GM19452 (cell line): ENCODE results near the gene ZFHX3.

ENCODE experiments used
- ATAC-seq: cut with Tn5 transposase; IDR thresholded peaks from one replicate; pipeline ENCODE4 v1.9.1; 2021; ENCODE audit not compliant: unreplicated experiment

ZFHX3 gene

DNA sequence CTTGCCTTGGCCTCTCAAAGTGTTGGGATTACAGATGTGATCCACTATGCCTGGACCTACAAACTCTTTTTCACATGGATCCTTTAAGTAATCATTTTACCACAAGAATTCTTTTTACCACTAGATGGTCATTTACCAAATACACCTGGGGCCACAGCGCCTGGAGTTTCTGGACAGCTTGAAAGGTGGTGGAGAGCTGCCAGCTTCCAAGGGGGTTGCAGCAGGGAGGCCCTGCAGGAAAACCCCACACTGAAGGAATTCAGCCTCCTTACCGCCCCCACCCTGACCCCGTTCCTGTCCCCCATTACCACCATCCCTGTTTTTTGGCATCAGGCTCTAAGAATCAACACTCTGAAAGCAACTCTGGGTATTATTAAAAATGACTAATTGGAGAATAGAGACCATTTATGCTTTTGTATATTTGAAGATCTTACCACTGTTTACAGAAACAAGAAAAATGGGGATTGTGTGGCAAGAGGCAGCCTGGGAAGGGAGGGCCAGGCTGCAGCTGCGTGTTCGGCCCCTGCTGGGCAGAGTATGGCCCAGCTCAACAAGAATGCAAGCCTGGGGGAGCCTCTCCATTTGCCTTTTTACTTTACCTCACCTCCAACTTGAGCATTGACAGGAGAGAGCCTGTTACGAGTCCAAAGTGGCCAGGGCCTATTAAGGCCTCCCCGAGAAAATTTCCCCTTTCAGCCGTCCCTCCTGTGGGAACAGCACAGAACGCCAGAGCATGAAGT is 209.9 kb downstream of the ZFHX3 start:
- ATAC-seq: no peak

DNA sequence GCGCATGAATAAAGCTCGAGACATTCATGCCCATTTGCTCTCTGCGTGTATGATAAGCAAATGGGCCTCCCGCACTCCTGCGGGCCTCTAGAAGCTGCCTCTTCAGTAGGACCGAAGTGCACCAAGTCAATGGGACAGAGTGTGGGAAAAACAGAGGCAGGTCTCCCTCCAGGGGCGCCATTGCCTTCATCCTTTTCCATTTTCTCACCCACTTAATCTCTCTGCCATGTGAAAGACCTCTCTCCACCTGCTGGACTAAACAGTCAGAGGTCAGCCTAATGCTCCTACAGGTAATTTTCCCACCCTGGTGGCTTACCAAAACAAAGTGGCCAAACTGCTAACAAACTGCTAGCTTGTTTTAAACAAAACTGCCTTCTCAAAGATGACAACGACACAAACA is 210.9 kb downstream of the ZFHX3 start:
- ATAC-seq: no peak

DNA sequence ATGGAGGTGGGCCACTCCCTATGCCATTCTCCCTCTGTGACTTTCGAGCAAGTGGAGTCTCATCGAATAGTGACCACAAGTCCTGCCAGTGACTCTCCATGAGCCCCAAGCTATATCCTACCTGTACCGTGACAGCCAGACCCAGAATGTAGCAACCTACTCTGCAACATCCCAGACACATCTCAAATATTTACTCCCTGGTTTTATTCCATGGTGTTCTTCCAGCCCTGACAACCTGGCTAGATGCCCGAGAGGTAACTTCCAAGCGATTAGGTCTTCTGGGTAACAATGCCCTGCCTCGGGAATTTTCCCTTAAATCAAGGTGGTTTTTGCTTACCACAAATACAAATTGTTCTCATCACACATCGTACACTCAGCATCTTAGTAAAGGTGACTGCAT is 211.7 kb downstream of the ZFHX3 start:
- no peak for ATAC-seq

DNA sequence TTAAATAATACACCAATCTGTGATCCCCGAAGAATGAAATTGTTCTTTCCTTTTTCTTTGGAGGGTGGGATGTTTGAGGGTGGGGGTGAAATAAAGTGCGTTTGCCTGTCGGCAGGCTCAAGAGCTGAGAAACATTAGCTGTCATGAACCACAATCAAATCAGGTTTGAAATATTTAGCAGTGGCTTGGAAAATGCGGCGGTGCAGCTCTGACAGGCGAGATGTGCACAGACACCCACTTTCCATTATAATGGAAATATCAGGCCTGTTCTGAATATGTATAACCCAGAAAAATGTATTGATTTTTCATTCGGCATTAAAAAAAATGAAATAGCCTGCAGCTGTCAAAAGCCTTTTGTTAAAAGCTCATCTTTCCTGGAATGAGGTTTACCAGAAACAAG is 212.8 kb downstream of the ZFHX3 start:
- no peak for ATAC-seq

DNA sequence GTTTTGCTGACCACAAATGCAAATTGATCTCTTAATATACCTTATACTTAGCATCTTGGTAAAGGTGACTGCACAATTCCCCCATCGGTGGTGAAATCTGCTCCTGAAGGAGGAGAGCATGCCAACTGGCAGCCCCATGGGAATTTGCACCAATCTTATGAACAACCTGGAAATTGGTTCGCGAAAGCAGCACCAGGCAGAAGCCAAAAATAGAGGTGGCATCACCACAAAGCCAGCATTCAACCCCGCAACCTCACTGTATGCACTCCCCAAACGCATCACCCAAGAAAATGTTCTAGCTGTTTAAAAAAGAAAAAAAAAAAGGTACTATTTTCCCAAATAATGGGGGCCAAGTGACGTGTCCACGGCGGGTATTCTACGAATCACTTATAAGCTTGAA is 213.4 kb downstream of the ZFHX3 start:
- ATAC-seq: no peak

DNA sequence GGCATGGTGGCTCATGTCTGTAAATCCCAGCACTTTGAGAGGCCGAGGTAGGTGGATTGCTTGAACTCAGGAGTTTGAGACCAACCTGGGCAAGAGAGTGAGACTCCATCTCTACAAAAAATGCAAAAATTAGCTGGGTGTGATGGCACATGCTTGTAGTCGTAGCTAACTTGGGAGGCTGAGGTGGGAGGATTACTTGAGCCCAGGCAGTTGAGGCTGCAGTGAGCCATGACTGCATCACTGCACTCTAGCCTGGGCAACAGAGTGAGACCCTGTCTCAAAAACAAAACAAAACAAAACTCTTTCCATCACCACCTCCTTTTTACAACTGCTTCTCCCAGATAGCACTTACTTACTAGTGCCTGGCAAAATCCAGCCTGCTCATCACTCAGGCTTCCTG is 214.0 kb downstream of the ZFHX3 start:
- no peak for ATAC-seq

DNA sequence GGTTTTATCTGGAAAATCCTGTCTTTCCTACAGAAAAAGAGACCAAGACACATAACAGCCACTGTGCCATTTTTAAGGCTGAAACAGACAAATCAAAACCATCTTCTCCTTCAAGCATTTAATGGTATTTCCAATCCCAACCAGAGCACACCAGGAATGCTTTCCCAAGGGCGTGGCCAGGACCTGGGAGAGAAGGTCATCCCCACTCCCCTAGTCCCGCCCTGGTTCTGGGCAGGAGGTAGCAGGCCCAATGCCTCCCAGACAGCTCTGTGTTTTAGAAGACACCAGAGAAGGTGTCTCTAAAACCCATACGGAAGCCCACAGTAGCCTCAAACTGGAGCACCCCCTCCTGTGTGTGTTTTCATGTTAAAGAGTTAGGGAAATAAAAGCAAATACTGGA is 214.4 kb downstream of the ZFHX3 start:
- ATAC-seq: no peak

DNA sequence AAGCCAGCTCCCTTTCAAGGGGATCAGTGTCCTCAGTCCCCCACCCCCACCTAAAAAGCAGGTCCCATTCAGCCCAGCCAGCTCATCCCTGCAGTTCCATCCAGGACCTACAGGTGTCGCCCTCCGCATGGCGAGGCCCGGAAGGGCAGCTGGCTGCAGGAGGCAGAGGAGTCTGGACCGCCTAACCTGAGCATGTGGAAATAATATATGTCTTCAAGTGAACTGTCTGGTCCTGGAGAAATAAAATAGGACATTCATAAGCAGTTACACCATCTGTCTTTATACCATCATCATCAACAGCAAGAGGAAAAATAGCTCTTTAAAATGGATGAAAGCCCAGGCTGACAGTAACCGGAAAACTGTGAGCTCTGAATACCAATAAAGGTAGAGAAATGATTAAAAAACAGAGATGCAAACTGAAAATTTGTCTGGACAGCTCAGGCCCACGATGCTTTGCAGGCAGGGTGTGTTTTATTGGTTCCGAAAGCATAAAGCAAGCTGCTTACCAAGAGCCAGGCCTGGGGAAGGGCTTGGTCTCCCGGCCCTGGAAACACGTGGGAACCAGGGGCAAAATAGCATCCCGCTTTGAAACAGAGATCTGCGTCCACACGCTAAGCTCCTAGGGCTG is 215.2 kb downstream of the ZFHX3 start:
- peak; percentile 75 for ATAC-seq

DNA sequence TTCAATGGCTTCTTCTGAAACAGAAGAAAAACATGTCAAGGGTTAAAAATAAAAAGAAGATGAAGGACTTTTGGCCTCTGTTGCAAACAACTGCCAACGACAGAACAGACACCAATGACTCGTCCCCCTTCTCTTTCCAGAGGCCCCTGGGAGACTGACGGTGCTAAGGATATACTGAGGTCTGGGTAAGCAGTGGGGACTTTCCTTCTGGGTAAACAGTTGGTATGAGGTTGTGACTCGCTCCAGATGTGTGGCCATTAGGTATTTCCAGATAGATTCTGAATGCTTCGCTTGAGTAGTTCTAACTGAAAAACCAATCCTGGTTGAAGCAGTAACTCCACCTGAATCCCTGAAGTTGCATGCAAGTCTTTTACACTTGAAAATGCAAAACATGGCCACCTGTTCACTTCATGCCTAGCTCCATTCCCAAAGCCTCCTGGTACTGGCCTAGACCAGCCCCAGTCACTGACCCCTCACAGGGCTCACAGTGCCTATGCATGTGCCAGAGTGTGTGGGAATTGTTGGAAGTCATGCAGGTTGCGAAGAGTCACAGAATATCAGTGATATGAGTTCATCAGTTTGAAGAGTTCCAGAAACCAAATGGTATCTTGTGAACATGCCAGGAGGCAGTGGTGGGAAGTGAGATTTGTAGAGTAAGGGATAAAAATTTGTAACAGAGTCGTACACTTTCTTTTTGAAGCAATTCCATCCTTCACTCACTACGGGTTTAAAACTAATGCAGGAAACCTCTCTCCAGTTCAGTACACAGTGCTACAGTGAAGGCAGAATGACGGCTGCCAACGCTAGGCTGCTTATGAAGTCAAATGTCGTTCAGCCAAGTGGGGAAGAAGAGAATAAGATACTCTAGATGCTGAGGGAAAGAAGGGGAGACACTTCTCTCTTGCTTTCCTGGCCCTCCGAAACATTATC is 217.8 kb downstream of the ZFHX3 start:
- no peak for ATAC-seq

DNA sequence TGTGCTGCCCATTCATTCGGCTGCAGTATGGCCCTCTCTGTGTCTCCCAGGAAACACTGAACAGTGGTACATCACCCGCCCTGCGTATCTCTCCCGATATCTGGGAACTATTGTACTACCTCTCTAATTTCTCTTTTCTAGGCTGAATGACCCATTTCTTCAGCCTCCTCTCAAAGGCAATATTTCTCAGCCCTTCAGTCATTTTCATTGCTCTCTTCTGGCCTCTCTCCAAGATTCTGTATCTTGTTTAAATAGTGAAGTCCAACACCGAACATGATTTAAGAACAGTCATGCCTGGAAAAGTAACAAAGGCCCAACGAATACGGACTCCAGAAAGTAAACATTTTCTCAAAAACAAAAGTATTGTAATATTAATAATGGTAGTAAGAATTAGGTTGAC is 220.1 kb downstream of the ZFHX3 start:
- no peak for ATAC-seq

DNA sequence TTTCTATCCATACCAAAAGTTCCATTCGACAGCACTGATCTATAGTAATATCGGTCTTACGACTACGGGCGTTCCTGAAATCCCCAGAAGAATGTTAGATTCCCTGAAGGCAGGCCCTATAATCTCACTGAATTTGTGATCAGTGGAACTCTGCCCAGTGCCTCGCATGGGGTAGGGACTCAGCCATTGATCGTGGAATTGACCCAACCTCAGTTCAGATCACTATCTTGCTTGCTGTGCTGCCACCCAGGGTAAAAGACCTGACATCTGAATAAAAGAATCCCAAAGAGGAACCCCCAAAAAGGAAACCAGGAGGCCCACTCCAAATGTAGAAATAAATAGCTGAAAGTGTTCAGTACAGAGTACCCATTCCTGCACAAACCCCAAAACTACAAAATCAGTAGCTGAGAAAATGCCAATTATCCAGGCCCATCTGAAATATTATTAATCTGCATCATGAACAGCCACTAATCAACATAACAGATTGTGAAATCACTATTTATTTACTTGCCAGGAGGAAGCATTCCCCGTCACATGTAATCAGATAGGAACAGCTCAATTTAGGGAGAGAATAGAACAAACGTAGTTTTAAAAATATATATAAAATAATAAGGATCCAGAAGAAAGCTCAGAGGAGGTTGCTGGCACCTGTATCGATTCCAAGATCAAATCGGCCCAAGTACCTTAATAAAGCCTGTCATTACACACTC is 221.9 kb downstream of the ZFHX3 start:
- no peak for ATAC-seq

DNA sequence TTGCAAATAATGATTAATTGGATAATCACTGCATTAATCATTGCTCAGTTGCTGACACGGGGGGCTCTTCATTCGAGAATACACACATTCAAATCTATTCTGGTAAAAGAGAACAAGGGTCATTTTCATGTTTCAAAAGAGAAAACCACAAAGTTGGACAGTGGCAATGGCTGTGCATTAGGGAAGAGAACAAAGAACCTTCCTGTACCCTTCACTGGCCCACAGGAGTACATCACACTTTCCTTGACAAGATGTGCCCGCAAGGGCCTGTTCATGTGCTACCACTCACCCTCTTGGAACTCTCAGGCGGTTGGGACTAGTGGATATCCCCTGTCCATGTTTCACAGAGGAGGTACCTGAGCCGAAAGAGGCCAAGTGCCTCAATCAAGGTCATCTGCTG is 223.2 kb downstream of the ZFHX3 start:
- no peak for ATAC-seq

DNA sequence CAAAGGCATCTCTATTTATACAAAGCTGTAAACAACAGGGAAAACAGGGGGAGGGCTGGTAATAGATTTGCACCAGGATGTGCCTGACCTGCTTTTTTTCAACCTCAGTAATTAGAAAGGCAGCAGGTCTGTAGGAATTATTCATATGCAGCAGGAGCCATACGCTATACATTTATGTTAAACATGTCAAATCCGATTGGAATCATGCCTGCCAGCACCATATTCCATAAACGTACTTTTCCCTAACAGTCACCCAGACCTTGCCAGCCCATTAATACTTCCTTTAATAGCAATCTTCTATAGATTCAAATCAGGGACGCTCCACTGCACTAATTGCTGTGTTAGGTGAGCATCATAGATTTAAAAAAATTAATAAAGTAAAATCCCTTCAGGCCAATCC is 223.9 kb downstream of the ZFHX3 start:
- no peak for ATAC-seq

DNA sequence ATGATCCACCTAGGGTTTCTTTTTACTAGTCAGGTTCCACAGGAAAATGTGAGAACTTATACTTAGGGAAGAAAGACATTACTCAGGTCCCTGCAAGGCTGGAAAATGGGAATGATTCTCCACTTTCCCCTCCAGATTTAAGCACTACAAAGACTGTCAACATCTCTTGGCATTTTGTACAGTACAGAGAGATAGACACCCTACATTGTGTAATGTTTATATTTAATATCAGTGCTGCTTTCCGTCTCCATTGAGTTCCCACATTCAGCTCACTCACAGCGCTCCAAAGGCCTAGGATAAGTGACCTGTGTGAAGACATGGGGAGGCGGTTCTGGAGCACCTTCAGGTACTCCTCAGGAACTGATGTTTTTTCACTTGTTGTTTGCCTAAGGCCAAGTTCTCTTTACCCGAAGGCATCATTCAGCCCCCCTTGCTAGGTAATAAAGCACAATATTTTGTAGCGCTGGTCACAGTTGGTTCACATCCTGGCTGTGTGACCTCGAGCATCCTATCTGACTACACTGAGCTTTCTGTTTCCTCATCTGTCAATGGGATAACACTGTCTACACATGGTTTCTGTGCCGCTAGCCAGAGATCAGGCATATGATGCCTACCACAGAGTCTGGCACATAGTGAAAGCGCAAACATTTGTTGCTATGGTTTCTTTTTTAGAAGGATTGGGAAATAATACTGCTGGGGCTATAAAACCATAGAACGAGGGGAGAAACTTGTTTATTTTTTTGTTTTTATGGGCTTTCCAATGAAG is 226.6 kb downstream of the ZFHX3 start:
- no peak for ATAC-seq

DNA sequence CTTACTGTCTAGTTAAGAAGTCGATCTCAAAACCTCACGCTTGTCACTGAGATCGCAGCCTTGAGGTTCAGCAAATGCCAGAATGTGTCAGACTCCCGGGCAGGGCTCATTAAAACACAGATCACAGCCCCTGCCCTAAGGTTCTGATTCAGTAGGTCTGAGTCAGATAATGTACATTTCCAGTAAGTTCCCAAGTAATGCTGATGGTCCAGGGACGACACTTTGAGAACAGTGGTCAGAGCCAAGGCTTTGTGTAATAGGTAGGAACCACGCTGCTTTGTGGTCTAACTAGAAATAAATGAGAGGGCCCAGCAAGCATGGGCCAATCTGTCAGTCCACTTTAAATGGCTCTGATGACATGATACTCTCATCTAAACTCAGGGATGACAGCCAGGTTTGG is 228.6 kb downstream of the ZFHX3 start:
- ATAC-seq: no peak

DNA sequence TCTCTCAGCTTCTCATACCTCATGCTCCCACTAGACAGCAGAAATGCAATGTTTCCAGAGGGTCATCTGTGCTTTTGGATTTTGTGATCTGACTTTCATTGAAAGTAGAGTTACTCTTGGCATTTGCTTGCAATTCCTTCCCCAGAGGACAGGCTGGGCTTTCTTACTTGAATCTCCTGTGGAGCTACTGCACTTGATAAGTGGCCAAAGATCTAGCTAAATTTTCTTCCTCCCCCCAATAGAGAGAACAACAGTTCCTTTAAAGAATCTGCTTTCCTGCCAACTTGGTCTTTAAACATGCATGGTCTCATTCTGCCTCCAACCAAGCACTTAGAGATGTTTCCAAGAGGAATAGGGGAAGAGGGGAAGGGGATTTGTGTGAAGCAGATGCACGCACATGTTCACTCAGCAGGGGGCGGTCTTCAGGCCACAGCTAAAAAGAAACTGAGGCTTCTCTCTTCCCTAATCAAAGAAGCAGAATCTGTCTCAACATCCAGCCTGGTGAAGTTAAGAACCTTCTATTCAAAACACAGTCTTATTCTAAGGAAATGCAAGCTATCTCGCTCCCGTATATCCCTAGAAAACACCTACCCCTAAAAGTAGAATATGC is 229.6 kb downstream of the ZFHX3 start:
- no peak for ATAC-seq

DNA sequence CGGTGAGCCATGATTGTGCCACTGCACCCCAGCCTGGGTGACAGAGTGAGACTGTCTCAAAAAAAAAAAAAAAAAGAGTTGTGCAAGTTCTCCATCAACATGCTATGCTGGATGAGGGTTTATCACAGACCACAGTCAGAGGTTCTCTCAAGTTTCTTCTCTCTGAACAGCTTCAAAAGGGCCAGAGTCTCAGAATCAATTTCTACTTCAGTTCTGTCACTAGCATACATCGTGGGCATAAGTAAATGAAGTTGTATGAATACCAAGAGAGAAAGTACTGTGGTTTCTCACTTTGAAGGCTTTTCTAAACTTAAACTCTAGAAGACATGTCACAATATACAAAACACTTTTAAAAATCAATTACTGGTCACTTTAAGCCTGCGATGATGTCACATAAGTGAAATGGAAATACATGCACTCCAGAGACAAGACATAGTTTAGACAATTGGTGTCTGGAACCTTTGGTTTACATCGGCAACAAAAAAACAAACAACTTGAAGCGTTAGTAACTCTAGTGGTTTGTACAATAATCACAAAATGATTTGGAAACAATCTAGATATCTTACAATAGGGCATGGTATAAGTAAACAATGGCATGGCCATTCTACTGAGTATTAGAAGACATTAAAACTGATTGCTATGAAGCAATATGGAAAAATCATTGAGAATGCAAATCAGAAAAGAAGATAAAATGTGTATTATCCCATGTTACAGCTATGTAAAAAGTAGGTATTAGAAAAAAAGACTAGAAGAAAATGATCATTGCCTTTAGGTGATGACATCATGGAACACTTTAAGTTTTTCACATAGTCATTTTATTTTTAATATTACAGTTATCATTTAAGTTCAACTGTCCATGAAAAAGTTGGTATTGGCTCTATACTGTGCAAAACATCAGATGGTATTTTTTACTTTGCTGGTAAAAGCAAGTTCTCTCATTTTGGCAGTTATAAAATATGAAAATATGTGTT is 232.3 kb downstream of the ZFHX3 start:
- ATAC-seq: peak; percentile 85

DNA sequence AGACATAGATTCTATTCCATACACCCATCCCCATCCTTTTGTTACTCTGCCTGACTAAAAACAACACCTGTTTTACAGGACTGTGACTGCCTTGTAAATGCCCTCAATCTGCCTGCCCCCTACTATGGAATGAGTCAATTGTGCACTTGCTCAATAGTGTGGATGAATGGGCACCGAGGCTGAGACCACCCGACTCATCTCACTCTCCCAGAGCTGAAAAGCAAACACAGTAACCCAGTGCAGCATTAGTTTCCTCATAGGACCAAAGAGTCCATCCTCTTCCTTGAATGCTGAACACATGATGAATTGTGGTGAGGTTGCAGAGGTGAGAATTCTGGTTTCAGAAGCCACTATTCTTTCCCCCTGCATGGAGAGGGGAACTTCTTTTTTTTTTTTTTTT is 233.7 kb downstream of the ZFHX3 start:
- ATAC-seq: no peak

DNA sequence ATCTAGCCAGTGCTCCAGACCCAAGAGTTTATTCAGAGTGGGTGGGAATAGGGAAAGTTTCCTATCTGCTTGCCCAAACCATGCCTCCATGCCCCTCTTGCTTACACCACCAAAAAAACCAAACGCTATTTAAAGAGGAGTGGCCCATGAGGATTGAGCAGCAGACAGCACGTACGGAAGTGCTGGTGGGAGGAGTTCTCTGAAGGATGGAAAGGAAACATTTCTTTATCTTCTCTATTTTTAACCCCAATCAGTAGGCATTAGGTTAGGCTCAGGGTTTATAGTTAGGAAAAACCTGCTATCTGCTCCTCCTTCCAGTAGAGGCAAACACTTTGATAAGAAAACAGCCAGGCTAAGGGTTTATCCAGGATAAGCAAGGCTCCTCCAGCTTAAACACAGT is 235.3 kb downstream of the ZFHX3 start:
- ATAC-seq: no peak
